Activated T-helper 1 cell treated with Interleukin-2 at 50 U/mL for 16 hours (primary cell): ENCODE data around the gene ENDOV.

Source experiments
- DNase-seq: peaks from one replicate; pipeline ENCODE4 v3.0.0-alpha.2; 2020; ENCODE audit warnings: low read depth

ENDOV gene

DNA sequence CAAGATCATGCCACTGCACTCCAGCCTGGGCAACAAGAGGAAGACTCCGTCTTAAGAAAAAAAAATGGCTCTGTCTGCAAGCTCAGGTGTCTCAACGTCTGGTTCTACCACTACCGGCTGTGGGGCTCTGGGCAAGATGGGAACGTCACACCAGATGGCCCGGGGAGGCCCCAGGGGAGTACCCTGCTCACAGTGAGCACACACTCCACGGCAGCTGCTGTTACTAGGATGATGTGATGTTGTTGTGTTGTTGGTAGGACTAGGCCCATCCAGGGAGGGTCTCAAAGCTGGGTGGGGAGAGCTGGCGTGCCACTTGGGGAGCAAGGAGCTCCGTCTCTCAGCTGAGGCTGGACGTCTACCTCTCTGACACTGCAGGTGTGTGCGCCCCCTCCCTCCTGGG is 70.9 kb downstream of the ENDOV start:
- DNase-seq = no peak

DNA sequence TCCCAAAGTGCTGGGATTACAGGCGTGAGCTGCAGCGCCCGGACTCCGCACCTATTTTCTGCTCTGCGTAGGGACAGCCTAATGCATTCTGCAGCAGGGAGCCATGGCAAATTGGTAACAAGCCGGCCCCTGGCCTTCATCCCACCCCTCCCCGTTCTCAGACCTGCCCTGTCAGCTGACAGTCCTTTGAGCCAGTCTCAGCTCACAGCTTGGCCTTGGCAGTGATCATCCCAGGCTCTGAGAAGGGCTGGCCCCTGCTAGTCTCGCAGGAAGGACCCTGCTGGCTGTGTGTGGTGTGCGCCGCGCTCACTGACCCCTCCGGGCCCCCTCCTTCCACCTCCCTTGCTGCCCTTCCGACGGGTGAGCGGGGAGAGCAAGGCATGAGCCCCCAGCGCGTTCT is 71.7 kb downstream of the ENDOV start:
- DNase-seq = no peak

DNA sequence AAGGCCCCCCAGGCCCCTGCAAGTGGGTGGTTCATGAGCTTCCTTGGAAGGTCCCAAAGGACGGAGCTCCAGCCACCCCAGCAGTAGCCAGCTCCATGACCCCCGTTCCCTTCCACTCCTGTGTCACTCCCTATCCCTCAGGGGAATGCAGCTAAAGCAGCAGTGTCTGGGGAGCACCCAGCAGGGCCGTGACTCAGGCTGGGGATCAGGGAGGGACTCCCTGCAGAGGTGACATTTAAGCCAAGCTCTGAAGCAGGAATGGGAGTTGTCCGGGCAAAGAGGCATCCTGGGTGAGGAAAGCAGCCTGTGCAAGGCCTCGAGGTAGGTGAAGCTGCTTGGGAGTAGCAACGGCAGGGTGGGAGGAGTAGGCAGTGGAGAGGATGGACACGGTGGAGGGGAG is 72.5 kb downstream of the ENDOV start:
- DNase-seq = no peak
